ENCODE measurements around the gene OLFML1.

- no peak for TF ChIP-seq CTCF (IDR thresholded peaks at IDR 0.05)
- no peak for TF ChIP-seq EZH2phosphoT487 (IDR thresholded peaks at IDR 0.05)
- no peak for TF ChIP-seq EZH2 (IDR thresholded peaks at IDR 0.05)
Measured at GRCh38 chr11:7451520-7451919, 33.8 kb upstream of the OLFML1 start.
